ENCODE data around the gene ZNF211. TPM values are rescaled to one million over a fixed set of nuclear protein-coding genes. Genes with fewer than 3 reads are reported as not detected.

Gene ZNF211
- 5.9 and 6.9 TPM in 2 replicates for total RNA-seq (2014; rRNA removed; shearing (Covaris generic))
- polyA plus RNA-seq (2014; cell fraction: nucleus; rRNA removed) = 3.2 and 5.7 TPM in 2 replicates

GRCh38 chr19:57632987-57633831 is at the start of gene ZNF211:
ZNF211 (plus strand) TSS chr19:57633168; CDS start chr19:57633347, 179 bp downstream.
- peak; percentile 88 for DNase-seq (ENCODE audit: extremely low read depth, low read depth)

DNA sequence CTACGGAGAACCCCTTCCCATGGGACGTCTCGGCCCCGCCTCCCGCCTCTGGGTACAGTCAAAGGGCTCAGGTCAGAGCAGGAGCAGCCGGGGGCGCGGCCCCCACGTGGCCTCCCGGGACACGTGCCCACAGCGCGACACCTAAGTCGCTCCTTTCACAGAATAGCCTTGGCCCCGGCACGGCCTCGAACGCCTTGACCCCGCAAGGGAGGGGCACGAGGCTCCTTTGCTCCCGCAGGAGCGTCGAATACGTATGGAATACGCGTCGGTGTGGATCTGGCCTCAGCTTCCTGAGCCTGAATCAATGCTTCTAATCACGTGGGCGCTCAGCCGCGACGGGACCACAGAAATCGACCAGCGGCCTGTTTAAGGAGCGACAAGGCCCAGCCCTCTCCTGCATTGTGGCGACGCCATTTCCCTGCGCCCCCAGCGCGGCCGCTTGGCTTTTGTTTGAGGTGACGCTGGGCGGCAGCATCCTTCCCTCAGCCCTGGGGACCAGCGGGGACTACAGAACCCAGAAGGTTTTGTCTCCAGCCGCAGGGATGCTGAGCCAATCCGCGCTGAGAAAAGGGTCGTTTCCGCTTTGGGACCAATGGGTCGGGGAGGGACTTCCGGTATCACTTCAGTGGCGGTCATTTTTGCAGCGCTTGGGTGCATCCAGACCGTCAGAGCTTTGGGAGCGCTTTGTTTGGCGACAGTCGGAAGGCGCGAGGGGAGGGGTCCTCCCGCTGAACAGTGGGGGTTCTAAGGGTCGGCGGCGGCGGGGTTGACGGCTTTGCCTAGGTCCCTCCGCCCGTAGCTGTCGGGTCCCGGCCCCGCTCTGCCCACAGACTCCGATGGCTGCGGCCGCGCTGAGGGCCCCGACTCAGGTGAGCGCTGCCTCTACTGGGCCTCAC is 49.2 kb upstream of the ZNF211 start, which contains the start of gene ZIK1:
Gene ZIK1 (plus strand): TSS at position 625 of the 896 bp plus-strand sequence. CDS start 212 bp downstream, at position 837.
- no peak for DNase-seq (ENCODE audit: extremely low read depth, low read depth)

DNA sequence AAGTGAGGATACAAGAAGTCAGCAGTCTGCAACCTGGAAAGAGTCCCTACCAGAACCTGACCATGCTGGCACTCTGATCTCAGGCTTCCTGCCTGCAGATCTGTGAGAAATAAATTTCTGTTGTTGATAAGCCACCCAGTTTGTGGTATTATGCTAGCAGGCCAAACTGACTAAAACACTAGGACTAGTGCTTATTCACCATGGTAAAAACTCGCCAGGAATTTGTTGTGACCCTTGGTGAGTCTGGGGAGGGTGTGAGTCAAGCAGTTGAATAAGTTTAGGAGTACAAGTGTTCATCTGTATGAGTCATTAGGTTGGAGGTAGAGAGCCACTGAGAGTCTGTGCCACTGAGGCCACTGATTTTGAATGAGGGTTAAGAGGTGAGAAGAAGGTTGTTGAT is 45.4 kb upstream of the ZNF211 start:
- no peak for DNase-seq (ENCODE audit: extremely low read depth, low read depth)

- no peak for DNase-seq (ENCODE audit: extremely low read depth, low read depth)
Measured at GRCh38 chr19:57599377-57599760, 33.6 kb upstream of the ZNF211 start.

DNA sequence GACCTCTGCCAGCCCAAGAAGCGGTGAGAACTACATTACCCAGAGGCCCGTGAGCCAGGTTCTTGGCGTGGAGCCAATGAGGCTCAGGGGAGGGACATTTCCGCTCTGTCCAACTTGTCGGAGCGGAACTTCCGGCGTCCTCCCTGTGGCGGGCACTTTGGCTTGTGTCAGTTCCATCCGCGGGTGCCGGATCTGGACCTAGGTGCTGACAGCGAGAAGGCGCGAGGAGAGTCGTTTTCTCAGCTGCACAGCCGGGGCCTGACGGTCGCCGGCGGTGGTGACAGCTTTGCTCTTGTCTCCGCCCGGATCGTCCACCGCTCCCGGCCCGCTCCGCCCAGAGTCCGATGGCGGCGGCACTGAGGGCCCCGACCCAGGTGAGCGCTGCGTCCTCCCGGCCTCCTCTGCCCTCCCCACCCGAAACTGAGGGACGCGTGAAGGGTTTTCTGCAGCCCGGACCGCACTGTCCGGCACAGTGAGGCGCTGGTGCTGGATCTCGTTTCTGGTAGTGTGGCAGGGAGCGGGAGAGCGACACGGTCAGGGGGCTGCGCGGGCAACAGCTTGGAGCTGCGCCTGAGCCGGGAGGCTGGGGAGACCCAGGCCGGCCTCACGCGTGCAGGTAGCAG is 33.1 kb upstream of the ZNF211 start, which contains the start of gene ZNF530:
Gene ZNF530 (plus strand): TSS at position 125 of the 623 bp plus-strand sequence. CDS start 4,461 bp downstream, outside the sequence.
- peak; percentile 88 for DNase-seq (ENCODE audit: extremely low read depth, low read depth)

- DNase-seq (ENCODE audit: extremely low read depth, low read depth) = no peak
Measured at GRCh38 chr19:57606931-57607330, 26.0 kb upstream of the ZNF211 start.

GRCh38 chr19:57611113-57611512 is 21.9 kb upstream of the ZNF211 start:
- no peak for DNase-seq (ENCODE audit: extremely low read depth, low read depth)

DNA sequence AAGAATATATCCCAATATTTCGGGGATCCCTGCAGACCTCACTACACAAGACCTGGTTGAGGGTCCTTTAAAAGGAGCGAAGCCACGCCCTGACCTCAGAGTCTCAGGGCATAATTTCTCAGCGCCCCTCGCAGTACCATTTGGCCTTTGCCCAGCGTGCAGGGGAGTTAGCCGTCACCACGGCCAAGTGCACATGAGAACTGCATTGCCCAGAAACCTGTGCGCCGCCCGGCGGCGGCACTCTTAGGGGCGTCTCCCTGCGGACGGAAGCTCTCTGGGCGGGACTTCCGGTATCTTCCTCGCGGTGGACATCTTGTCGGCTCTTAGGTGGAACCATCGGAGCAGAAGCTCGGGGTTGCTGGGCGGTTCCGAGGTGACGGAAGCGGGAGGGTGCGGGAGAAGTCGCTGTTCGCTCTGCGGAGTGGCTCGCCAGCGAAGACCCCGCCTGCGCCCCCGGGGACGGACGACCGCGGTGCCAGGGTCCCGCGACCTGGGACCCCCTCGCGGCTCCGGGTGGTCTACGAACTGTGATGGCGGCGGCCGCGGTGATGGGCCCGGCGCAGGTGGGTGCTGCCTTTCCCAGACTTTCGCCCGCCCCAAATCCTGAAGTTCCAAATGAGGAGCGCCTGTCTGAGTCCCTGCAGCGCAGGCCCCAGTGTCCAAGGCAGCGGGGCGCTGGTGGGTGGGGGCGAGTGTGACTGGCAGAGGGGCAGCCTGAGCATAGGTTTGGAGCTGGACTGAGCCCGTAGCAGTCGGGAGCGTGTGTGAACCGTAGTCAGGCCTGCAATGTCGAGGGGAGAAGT is 18.8 kb upstream of the ZNF211 start, which contains the start of gene ZNF134:
Gene ZNF134 (plus strand): TSS at position 302 of the 803 bp plus-strand sequence. CDS start 5,227 bp downstream, outside the sequence.
- peak; percentile 78 for DNase-seq (ENCODE audit: extremely low read depth, low read depth)

DNA sequence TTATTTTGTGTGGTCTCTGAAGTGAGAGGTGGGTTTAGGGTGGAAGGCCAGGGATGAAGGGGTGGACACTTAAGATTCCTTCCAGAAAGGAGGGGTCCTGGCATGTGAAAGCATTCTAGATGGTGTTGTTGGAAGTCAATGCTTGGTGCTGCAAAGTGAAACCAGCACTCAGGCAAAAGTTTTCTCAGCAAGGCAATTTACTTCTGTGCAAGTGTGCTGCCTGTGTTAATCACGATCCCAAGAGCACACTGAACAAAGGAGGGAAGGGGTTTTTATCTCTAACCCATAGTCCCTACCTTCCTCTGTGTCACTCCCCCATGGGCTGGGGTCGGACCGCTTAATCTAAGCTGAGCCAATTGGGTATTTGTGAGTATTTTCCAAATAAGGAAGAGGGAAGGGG is 17.6 kb upstream of the ZNF211 start:
- DNase-seq (ENCODE audit: extremely low read depth, low read depth) = no peak

GRCh38 chr19:57620673-57621348 is 12.2 kb upstream of the ZNF211 start:
- no peak for DNase-seq (ENCODE audit: extremely low read depth, low read depth)

- DNase-seq (ENCODE audit: extremely low read depth, low read depth) = no peak
Measured at GRCh38 chr19:57623091-57623490, 9.9 kb upstream of the ZNF211 start.

GRCh38 chr19:57633832-57634131 is 814 bp downstream of the ZNF211 start:
- DNase-seq (ENCODE audit: extremely low read depth, low read depth) = no peak

GRCh38 chr19:57637379-57637778 is 4.4 kb downstream of the ZNF211 start:
- DNase-seq (ENCODE audit: extremely low read depth, low read depth) = no peak

DNA sequence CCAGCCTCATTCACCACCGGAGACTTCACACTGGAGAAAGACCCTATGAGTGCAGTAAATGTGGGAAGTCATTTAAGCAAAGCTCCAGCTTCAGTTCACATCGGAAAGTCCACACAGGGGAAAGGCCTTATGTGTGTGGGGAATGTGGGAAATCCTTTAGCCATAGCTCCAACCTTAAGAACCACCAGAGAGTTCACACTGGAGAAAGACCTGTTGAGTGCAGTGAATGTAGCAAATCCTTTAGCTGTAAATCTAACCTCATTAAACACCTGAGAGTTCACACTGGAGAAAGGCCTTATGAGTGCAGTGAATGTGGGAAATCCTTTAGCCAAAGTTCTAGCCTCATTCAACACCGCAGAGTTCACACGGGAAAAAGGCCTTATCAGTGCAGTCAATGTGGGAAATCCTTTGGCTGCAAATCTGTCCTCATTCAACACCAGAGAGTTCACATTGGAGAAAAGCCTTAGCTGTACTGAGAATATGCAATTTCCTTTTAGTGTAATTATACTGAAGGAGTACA is 8.8 kb downstream of the ZNF211 start:
- no peak for DNase-seq (ENCODE audit: extremely low read depth, low read depth)

- no peak for DNase-seq (ENCODE audit: extremely low read depth, low read depth)
Measured at GRCh38 chr19:57642396-57643046, 9.6 kb downstream of the ZNF211 start.

- DNase-seq (ENCODE audit: extremely low read depth, low read depth) = no peak
Measured at GRCh38 chr19:57643734-57644133, 10.8 kb downstream of the ZNF211 start.

- no peak for DNase-seq (ENCODE audit: extremely low read depth, low read depth)
Measured at GRCh38 chr19:57648331-57649003, 15.5 kb downstream of the ZNF211 start.

GRCh38 chr19:57651654-57651996 is 18.7 kb downstream of the ZNF211 start:
- DNase-seq (ENCODE audit: extremely low read depth, low read depth) = no peak
